ENCODE data around the gene TBC1D4. TPM values are rescaled to one million over a fixed set of nuclear protein-coding genes. Genes with fewer than 3 reads are reported as not detected.
"Not testable (repeated sequence)": the region's sequence is repeated elsewhere in the genome, so short reads cannot be mapped to it uniquely, and the experiment has no call there.

Gene TBC1D4
- total RNA-seq, 2 donors from 2014 or later, result 64.3 to 162 TPM

DNA sequence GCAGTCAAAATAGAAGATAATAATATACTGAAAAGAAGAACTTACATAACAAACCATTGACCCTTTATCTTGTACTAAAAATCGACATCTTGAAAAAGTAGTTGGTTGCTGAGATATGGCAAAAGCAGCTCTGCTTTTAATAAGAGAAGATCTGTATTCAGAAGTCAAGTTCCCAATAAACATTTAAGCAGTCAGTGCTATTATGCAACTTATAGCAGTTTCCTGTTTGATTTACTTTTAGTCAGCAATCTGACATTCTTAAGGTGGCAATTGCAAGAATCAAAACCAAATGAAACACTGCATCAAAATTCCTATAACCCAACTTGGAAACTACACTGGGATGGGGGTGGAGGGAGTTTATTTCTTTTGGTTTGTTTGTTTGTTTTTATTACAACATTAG lies 165.5 kb downstream of the TBC1D4 start:
- no peaks in the 10 kb centered on the region for H3K27me3 ChIP-seq
- TF ChIP-seq, protein P1, sequence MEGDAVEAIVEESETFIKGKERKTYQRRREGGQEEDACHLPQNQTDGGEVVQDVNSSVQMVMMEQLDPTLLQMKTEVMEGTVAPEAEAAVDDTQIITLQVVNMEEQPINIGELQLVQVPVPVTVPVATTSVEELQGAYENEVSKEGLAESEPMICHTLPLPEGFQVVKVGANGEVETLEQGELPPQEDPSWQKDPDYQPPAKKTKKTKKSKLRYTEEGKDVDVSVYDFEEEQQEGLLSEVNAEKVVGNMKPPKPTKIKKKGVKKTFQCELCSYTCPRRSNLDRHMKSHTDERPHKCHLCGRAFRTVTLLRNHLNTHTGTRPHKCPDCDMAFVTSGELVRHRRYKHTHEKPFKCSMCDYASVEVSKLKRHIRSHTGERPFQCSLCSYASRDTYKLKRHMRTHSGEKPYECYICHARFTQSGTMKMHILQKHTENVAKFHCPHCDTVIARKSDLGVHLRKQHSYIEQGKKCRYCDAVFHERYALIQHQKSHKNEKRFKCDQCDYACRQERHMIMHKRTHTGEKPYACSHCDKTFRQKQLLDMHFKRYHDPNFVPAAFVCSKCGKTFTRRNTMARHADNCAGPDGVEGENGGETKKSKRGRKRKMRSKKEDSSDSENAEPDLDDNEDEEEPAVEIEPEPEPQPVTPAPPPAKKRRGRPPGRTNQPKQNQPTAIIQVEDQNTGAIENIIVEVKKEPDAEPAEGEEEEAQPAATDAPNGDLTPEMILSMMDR (IDR thresholded peaks at IDR 0.05), result no peak
- no peak overlapping the region for H3K27ac ChIP-seq
- no peaks in the 10 kb centered on the region for H3K9me3 ChIP-seq
- peaks cover 13% of the 10 kb centered on the region for H3K36me3 ChIP-seq
- no peak overlapping the region for H3K4me3 ChIP-seq
- H3K4me1 ChIP-seq, result peaks cover 0 to 12% of the 10 kb centered on the region in 2 donors
- DNase-seq (ENCODE audit: low spot score), result no peak

GRCh38 chr13:75312884-75313520 lies 169.0 kb downstream of the TBC1D4 start:
- TF ChIP-seq, protein P1 (IDR thresholded peaks at IDR 0.05), result no peak
- H3K4me3 ChIP-seq, result no peak overlapping the region
- H3K27me3 ChIP-seq, result no peaks in the 10 kb centered on the region
- H3K9me3 ChIP-seq, result no peaks in the 10 kb centered on the region
- H3K4me1 ChIP-seq, result peaks cover 0 to 2% of the 10 kb centered on the region in 2 donors
- H3K36me3 ChIP-seq, result peaks cover 38% of the 10 kb centered on the region
- H3K27ac ChIP-seq, result no peak overlapping the region
- DNase-seq (ENCODE audit: low spot score), result no peak

DNA sequence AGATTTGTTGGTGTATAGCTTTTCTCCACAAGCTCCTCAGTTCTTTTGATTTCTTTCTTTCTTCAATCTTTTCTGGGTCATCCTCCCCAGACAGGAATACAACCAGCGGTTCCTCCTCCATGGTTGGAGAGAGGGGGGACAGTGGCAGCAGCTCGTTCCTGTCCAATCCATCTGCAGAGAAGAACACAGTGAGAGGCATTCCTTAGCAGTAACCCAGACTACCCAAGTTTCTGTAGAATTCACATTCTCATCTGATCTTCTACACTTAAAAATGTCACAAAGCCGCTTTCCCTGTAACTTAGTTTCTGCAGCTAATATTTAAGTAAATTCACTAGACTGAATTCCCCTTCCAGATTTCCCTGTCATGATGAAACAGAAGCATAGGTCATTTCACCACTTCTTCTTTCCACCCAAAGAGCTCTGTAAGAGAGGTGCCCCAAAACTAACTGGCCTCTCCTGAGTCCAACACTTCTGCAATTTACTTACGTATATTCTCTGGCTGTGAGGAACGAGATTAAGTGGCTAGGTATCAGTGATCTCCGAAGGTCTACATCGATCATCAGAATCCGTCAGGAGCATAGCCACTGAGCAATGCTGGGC lies 171.9 kb downstream of the TBC1D4 start:
- Histone ChIP-seq H3K4me3 (no peak overlapping the region), H3K9me3 (no peaks in the 10 kb centered on the region), H3K27ac (no peak overlapping the region), H3K4me1 (peaks cover 0 to 9% of the 10 kb centered on the region in 2 donors), H3K27me3 (no peaks in the 10 kb centered on the region), H3K36me3 (peaks cover 38% of the 10 kb centered on the region)
- DNase-seq (ENCODE audit: low spot score), result no peak
- TF ChIP-seq, protein P1 (IDR thresholded peaks at IDR 0.05), result no peak

GRCh38 chr13:75308222-75308621 lies 173.7 kb downstream of the TBC1D4 start:
- Histone ChIP-seq H3K36me3 (peaks cover 38% of the 10 kb centered on the region), H3K4me3 (no peak overlapping the region), H3K4me1 (peaks cover 0 to 15% of the 10 kb centered on the region in 2 donors), H3K9me3 (no peaks in the 10 kb centered on the region), H3K27me3 (no peaks in the 10 kb centered on the region), H3K27ac (no peak overlapping the region)
- no peak for DNase-seq (ENCODE audit: low spot score)
- TF ChIP-seq, protein P1 (IDR thresholded peaks at IDR 0.05), result no peak

DNA sequence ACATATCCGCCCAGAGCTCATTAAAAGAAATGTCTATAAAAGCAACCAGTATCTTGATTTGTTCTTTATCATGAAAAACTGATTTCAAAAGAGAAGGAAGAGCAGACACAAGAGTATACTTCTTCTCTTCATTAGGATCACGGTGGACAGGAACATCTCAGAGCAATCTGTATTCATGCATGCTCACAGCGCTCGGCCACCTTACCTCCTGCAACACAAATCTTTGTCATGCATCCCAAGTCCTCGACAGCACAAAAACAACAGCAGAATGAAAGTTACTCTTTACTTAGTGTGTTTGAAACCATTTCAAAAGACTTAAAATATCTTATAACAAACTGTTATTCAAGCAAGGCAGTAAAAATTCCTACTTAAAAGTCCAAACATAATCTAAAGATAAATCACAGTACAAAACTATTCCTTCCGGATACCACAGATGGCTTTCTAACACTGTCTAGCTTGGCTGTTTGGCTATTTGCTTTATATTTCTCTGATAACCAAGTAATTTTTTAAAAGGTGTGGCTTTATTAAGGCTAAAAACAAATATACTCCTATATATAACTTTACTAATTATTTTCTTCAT lies 174.5 kb downstream of the TBC1D4 start:
- Histone ChIP-seq H3K27me3 (no peaks in the 10 kb centered on the region), H3K9me3 (no peaks in the 10 kb centered on the region), H3K27ac (no peak overlapping the region), H3K36me3 (peaks cover 35% of the 10 kb centered on the region), H3K4me1 (peaks cover 0 to 15% of the 10 kb centered on the region in 2 donors), H3K4me3 (no peak overlapping the region)
- TF ChIP-seq, protein P1 (IDR thresholded peaks at IDR 0.05), result no peak
- no peak for DNase-seq (ENCODE audit: low spot score)

DNA sequence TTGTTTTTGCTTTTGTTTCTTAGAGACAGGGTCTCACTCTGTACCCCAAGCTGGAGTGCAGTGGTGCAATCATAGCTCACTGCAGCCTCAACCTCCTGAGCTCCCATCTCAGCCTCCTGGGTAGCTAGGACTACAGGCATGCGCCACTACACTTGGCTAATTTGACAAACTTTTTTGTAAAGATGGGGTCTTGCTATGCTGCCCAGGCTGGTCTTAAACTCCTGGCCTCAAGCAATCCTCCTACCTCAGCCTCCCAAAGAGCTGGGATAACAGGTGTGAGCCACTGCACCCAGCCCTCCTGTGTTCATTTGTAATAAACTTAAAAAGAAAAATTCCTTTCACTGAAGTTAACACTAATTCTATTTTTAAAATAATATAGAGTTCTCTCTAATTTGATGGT lies 175.0 kb downstream of the TBC1D4 start:
- not testable (repeated sequence) for H3K27me3 ChIP-seq; H3K4me3 ChIP-seq; H3K9me3 ChIP-seq; H3K27ac ChIP-seq; DNase-seq (ENCODE audit: low spot score)
- peaks cover 0 to 15% of the 10 kb centered on the region in 2 donors for H3K4me1 ChIP-seq
- H3K36me3 ChIP-seq, result peaks cover 30% of the 10 kb centered on the region

All from right atrium auricular region (tissue), 2 donors.